Mammary epithelial cell (primary cell): ENCODE measurements around the gene AOAH.

ENCODE experiments used
- EZH2 ChIP-seq: IDR thresholded peaks from 2 replicates; pipeline ENCODE4 v1.6.1; 2012; ENCODE audit warnings: low read length, inconsistent platforms, borderline replicate concordance
- TF ChIP-seq, protein P1 (sequence below), 2 donors: IDR thresholded peaks in 1 of 2; conservative IDR thresholded peaks in 1 of 2; 2 replicates each; pipeline ENCODE4 v1.5.1; 2011 to 2012; ENCODE audit warnings: inconsistent platforms in 2 of 2, low read length in 2 of 2, mild to moderate bottlenecking in 2 of 2, control low read depth in 1 of 2, low read depth in 1 of 2; ENCODE audit not compliant: insufficient read depth in 1 of 2; ENCODE audit errors: extremely low read depth in 1 of 2

DNA sequence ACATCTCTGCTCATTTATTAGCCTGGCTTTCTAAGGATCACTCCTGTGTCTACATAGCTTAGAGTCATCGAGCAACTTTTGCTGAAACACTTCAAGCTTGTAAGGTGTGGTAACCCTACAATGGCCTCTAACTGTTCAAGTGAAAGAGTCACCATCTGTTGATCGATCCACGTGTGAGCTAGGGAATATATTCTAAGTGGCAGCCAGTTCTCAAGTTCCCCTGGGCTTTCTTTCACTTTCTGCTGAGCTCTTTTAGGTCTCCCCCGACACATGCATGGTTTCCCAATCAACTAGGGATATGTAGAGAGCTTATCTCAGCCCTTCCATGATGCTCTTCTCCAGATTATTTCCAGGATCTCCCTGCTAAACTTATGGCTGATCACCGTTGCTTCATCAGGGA lies 15.5 kb downstream of the AOAH start:
- TF ChIP-seq, protein P1, sequence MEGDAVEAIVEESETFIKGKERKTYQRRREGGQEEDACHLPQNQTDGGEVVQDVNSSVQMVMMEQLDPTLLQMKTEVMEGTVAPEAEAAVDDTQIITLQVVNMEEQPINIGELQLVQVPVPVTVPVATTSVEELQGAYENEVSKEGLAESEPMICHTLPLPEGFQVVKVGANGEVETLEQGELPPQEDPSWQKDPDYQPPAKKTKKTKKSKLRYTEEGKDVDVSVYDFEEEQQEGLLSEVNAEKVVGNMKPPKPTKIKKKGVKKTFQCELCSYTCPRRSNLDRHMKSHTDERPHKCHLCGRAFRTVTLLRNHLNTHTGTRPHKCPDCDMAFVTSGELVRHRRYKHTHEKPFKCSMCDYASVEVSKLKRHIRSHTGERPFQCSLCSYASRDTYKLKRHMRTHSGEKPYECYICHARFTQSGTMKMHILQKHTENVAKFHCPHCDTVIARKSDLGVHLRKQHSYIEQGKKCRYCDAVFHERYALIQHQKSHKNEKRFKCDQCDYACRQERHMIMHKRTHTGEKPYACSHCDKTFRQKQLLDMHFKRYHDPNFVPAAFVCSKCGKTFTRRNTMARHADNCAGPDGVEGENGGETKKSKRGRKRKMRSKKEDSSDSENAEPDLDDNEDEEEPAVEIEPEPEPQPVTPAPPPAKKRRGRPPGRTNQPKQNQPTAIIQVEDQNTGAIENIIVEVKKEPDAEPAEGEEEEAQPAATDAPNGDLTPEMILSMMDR (conservative IDR thresholded peaks at IDR 0.05 in 1 of 2, IDR thresholded peaks at IDR 0.05 in 1 of 2; ENCODE audit: extremely low read depth in 1 of 2, insufficient read depth in 1 of 2, low read depth in 1 of 2, low read length in 2 of 2): no peak
- no peak for TF ChIP-seq EZH2
